ENCODE measurements around the gene TMEM51. TPM values are rescaled to one million over a fixed set of nuclear protein-coding genes. Genes with fewer than 3 reads are reported as not detected.
A peak's percentile ranks its signal among the peaks of the same experiment; 100 is the strongest.

Gene TMEM51
- total RNA-seq, 1 donor from 2014 or later: 4.7 TPM

DNA sequence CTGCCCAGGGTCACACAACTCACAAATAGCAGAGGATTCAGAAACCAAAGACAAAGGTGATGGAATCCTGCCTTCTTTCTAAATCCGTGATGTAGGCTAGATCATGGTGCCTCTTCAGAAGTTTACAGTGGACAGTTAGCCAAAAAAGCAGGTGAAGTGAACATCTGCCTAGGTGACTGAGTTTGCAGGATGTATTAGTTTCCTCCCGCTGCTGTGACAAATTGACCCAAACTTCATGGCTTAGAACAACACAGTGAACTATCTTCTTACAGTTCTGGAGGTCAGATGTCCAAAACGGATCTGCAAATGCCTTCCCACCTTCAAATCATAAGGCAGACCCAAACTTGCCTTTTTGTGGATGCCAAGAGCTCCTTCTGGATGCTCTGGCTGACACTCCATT, 3.2 kb upstream of the TMEM51 start:
- DNase-seq (ENCODE audit: missing footprints): no peak
- ATAC-seq: no peak
- intact Hi-C loops (cut with DNase I): loop anchor here (5.0 to 10.0 kb wide), 2 partner anchors 62 to 154 kb away; no protein-coding TSS in a partner anchor

DNA sequence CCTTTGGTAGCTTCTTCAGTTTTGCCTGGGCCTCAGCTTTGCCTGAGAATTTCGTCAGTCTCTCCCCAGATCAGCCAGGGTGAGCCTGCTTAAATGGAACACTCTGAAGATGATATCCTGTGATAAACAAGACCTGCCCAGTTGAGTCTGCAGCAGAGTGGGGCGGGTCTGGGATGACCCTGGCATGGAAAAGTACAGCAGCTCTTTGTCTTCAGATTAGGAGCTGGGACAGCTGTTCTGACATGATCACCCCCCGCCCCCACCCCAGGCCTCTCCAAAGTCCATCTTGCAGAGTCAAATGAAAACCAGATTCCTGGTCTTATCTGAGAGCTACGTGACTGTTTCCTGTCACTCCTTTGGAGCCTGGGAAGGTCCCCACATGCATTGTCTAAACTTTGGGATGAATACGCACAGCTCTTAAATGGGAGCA, 2.2 kb upstream of the TMEM51 start:
- ATAC-seq (no peak), DNase-seq (ENCODE audit: missing footprints) (no peak)
- intact Hi-C loops (cut with DNase I): loop anchor here (5.0 to 10.0 kb wide), 2 partner anchors 61 to 153 kb away; no protein-coding TSS in a partner anchor

DNA sequence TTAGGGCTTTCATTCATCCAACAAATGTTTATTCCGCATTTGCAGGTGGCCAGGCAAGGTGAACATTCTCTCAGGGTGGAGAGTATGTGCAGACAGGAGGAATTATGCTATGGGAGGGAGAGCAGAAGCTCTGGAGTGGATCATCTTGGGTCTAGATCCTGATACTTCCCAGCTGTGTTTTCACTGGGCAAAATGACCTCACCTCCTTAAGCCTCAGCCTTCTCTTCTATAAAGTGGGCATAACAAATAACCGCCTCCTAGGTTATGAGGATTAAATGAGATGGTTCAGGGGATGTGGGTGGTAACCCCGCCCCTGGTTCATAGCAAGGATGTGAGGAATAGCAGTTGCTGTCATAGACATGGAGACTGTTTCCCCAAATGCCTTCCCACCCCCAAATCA, 1.7 kb upstream of the TMEM51 start:
- ATAC-seq (no peak), DNase-seq (ENCODE audit: missing footprints) (no peak)
- intact Hi-C loops (cut with DNase I): loop anchor here (1.0 to 10.0 kb wide), 4 partner anchors 23 to 153 kb away; no protein-coding TSS in a partner anchor

DNA sequence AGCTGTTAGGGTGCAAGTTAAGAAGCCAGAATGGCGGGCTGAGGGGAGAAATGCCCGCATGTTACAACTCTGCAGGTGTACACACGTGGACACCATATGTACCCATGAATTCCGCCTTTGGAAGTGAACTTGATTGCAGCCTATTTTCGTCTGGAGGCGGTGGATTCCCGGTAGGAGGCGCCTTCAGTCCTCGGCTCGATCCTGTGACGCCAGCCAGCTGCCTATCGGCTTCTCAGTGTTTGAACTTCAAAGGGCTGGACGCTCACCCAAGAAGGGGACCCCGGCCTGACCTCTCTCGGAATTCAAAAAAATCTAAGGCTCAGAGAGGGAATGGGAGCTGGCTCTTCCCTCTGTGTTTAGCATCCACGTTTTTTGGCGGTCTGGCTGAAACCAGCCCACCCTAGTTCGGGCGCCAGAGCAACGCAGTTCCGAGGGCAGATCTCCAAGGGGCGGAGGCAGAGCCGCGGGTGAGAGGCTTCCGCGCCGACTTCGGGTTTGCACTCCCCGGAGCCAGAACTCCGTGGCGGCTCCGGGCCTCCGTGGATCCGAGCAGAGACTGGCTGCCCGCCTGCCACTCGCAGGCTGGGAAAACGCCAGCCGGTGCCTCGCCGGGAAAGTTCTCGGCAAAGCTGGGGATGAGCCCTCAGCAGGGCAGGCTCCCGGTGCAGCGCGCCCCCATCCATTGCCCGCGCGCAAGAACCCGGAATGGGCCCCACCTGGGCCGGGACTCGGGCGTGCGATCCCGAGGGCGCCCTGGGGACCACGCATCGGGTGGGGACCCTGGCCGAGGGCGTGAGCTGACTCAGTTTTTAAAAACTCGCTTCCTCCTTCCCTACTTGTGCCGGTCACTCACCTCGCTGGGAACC, 996 bp upstream of the TMEM51 start:
- DNase-seq (ENCODE audit: missing footprints) (peak; percentile 86), ATAC-seq (peak; percentile 66)
- intact Hi-C loops (cut with DNase I): loop anchor here (1.0 to 10.0 kb wide), 4 partner anchors 24 to 152 kb away; no protein-coding TSS in a partner anchor

GRCh38 chr1:15153842-15154479, 414 bp downstream of the TMEM51 start:
- intact Hi-C loops (cut with DNase I): loop anchor here (2.0 to 10.0 kb wide), 3 partner anchors 25 to 151 kb away; no protein-coding TSS in a partner anchor
- DNase-seq (ENCODE audit: missing footprints) (no peak), ATAC-seq (peak; percentile 54)

GRCh38 chr1:15154480-15155036, 1.0 kb downstream of the TMEM51 start:
- no peak for ATAC-seq

DNA sequence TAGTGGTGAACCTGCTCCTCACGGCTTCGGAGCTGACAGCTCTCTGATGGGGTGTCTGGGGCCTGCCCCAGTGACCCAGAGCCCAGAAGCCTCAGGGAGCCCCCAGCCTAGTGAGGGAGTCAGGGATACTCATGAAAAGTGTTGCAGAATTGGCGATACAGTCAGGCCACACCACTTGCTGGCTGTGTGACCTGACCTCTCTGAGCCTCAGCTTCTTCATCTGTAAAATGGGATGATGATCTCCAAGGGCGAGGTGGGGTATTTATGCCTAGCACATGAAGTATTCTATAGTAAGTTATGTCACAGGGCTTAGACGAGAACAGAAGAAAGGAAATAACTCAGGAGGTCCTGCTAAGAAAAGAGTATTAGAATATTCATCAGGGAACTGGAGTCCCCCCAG, 1.6 kb downstream of the TMEM51 start:
- intact Hi-C loops (cut with DNase I): loop anchor here (10.0 kb wide), 1 partner anchor 150 kb away; no protein-coding TSS in a partner anchor
- DNase-seq (ENCODE audit: missing footprints): no peak

More at GRCh38 chr1:15154480-15155036, 1.0 kb downstream of the TMEM51 start:
- DNase-seq (ENCODE audit: missing footprints): no peak
- intact Hi-C loops (cut with DNase I): loop anchor here (5.0 to 10.0 kb wide), 2 partner anchors 58 to 150 kb away; no protein-coding TSS in a partner anchor

GRCh38 chr1:15155888-15156741, 2.6 kb downstream of the TMEM51 start:
- ATAC-seq: no peak

More for the DNA sequence above, 1.6 kb downstream of the TMEM51 start:
- no peak for ATAC-seq

DNA sequence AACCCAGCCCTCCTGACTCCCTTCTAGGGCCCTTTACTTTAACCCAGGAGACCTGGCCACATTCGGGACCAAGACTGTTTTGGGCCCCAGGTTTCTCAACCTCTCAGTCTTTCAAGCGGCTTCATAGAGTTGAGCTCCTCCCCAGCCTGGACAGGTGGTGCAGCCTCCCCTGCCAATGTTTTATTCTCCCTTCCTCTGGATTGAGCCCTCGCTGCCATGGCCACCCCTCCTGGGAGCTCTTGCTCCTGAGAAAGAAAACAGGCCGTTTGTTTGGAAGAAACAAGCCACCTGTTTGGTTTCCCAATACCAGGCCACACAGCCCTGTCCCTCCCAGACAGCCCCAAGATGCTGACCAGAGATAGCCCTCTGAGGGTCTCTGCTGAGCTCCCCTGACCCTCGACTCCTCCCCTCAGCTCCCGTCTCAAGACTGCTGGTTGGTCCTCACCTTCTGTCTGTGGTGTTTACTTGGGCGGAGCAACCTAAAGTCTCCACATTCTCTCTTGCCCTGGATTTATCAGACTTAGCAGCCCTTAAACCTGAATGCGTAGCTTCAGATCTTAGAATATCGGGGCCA, 3.3 kb downstream of the TMEM51 start:
- no peak for ATAC-seq
- DNase-seq (ENCODE audit: missing footprints): no peak
- intact Hi-C loops (cut with DNase I): loop anchor here (10.0 kb wide), 1 partner anchor 148 kb away; no protein-coding TSS in a partner anchor

More at GRCh38 chr1:15155888-15156741, 2.6 kb downstream of the TMEM51 start:
- no peak for DNase-seq (ENCODE audit: missing footprints)
- intact Hi-C loops (cut with DNase I): loop anchor here (10.0 kb wide), 1 partner anchor 149 kb away; no protein-coding TSS in a partner anchor

GRCh38 chr1:15157524-15158399, 4.2 kb downstream of the TMEM51 start:
- DNase-seq (ENCODE audit: missing footprints): no peak
- intact Hi-C loops (cut with DNase I): loop anchor here (10.0 kb wide), 1 partner anchor 147 kb away; no protein-coding TSS in a partner anchor
- no peak for ATAC-seq

GRCh38 chr1:15158506-15159165, 5.1 kb downstream of the TMEM51 start:
- intact Hi-C loops (cut with DNase I): loop anchor here (10.0 kb wide), 1 partner anchor 146 kb away; no protein-coding TSS in a partner anchor
- no peak for DNase-seq (ENCODE audit: missing footprints)
- no peak for ATAC-seq

DNA sequence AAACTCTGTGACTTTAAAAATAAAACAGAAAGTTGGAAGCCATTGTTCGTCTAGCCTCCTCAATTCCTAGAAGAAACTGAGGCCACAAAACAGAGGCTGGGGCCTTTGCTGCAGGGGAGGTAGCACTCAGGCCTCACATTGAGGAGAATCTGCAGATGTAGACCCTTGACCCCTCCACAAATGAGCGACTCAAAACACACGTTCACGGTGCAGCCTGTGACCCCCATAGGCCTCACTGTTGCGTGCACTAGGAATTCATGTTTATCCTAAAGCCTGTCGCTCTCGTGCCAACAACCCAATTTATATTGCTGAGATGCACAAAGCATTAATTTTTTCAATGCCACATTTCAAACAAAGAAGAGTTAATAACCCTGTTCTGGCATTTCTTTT, 5.6 kb downstream of the TMEM51 start:
- ATAC-seq (no peak), DNase-seq (ENCODE audit: missing footprints) (no peak)
- intact Hi-C loops (cut with DNase I): loop anchor here (10.0 kb wide), 1 partner anchor 146 kb away; no protein-coding TSS in a partner anchor

DNA sequence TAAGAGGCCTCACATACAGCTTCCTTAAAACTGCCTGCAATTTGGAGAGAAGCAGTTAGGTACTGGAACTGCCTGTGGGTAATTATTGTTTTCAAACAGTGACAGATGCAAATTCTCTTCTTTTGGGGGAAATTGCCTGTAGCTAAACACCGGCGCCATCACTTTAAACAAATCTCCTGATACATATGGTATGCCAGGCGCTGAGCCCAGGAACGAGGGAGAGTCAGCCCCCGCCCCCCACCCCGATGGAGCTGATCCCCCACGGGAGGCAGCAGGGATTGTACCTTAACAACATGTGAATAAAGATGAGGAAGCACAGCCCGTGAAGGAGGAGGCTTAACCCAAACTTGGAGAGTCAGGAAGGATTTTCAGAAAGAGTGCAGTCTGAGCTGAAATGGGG, 7.1 kb downstream of the TMEM51 start:
- ATAC-seq (no peak), DNase-seq (ENCODE audit: missing footprints) (no peak)
- intact Hi-C loops (cut with DNase I): no loop called here

- ATAC-seq: no peak
- no peak for DNase-seq (ENCODE audit: missing footprints)
- intact Hi-C loops (cut with DNase I): no loop called here
These were observed 13.8 kb downstream of the TMEM51 start for GRCh38 chr1:15167386-15167785.

DNA sequence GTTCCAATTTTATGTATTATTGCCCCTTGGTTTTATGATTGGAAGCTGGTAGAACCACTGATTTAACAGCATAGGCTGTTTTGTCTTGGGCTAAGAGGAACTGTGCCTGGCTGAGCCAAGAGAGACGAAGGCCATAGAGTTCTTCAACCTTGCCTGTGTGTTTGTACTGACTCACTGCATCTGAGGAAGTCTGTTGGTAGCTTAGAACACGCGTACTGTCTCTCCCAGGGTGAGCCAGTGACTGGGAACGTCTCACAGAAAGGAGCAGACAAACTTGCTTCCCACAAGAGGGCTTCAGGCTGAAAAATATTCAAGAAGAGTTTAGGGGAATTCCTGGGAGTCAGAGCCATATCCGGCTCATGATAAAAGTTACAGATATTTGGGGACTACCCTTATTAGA, 14.9 kb downstream of the TMEM51 start:
- DNase-seq (ENCODE audit: missing footprints) (no peak), ATAC-seq (no peak)
- intact Hi-C loops (cut with DNase I): no loop called here

DNA sequence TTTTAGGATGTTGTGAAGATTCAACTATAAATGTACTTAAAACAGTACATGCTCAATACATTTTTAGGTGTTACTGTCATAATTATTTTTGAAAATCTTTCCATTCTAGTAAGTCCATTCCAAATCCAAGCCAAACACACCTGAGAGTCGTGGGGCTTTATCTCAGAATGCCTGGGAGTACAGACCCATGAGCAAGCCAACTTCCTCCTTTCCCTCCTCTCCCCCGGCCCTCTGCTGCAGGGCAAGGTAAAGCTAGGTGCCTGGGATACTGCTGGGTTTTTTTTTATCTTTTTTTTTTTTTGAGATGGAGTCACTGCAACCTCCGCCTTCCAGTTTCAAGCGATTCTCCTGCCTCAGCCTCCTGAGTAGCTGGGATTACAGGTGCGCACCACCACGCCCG, 16.5 kb downstream of the TMEM51 start:
- intact Hi-C loops (cut with DNase I): no loop called here
- DNase-seq (ENCODE audit: missing footprints) (no peak), ATAC-seq (no peak)
